GM03348 (cell line): ENCODE results near the gene HEXIM1.
"Not testable (repeated sequence)": the region's sequence is repeated elsewhere in the genome, so short reads cannot be mapped to it uniquely, and the experiment has no call there.

Experiments used
- DNase-seq: peaks from one replicate; pipeline ENCODE4 v3.0.0; 2012; ENCODE audit warnings: low spot score

HEXIM1 gene

GRCh38 chr17:45113424-45113754 lies 34.9 kb upstream of the HEXIM1 start:
- no peak for DNase-seq

- DNase-seq, result no peak
These were observed 34.0 kb upstream of the HEXIM1 start for GRCh38 chr17:45114117-45114932.

GRCh38 chr17:45115015-45115625 lies 33.2 kb upstream of the HEXIM1 start:
- no peak for DNase-seq

GRCh38 chr17:45115871-45116270 lies 32.4 kb upstream of the HEXIM1 start:
- no peak for DNase-seq

GRCh38 chr17:45116434-45117016 lies 31.8 kb upstream of the HEXIM1 start:
- DNase-seq, result no peak

GRCh38 chr17:45117334-45117733 lies 30.9 kb upstream of the HEXIM1 start:
- no peak for DNase-seq

GRCh38 chr17:45117848-45118646 lies 30.2 kb upstream of the HEXIM1 start:
- no peak for DNase-seq

- DNase-seq, result no peak
These were observed 29.6 kb upstream of the HEXIM1 start for GRCh38 chr17:45118691-45119090.

GRCh38 chr17:45119964-45120363 lies 28.3 kb upstream of the HEXIM1 start:
- no peak for DNase-seq

- no peak for DNase-seq
These were observed 27.7 kb upstream of the HEXIM1 start for GRCh38 chr17:45120558-45120957.

- no peak for DNase-seq
These were observed 27.2 kb upstream of the HEXIM1 start for GRCh38 chr17:45121055-45121454.

- DNase-seq, result no peak
These were observed 25.1 kb upstream of the HEXIM1 start for GRCh38 chr17:45123076-45123770.

GRCh38 chr17:45123930-45124796 lies 24.1 kb upstream of the HEXIM1 start:
- peak; percentile 94 for DNase-seq

GRCh38 chr17:45124797-45125122 lies 23.5 kb upstream of the HEXIM1 start:
- DNase-seq, result not testable (repeated sequence)

- no peak for DNase-seq
These were observed 22.8 kb upstream of the HEXIM1 start for GRCh38 chr17:45125509-45125908.

GRCh38 chr17:45127207-45127547 lies 21.1 kb upstream of the HEXIM1 start:
- DNase-seq, result no peak

GRCh38 chr17:45127548-45128300 lies 20.6 kb upstream of the HEXIM1 start:
- DNase-seq, result peak; percentile 77

GRCh38 chr17:45128331-45128730 lies 19.9 kb upstream of the HEXIM1 start:
- no peak for DNase-seq

- DNase-seq, result no peak
These were observed 19.3 kb upstream of the HEXIM1 start for GRCh38 chr17:45128989-45129388.

- no peak for DNase-seq
These were observed 18.8 kb upstream of the HEXIM1 start for GRCh38 chr17:45129426-45129939.
